ENCODE data around the gene AOC2.
"Not testable (repeated sequence)": the region's sequence is repeated elsewhere in the genome, so short reads cannot be mapped to it uniquely, and the experiment has no call there.

Gene AOC2

DNA sequence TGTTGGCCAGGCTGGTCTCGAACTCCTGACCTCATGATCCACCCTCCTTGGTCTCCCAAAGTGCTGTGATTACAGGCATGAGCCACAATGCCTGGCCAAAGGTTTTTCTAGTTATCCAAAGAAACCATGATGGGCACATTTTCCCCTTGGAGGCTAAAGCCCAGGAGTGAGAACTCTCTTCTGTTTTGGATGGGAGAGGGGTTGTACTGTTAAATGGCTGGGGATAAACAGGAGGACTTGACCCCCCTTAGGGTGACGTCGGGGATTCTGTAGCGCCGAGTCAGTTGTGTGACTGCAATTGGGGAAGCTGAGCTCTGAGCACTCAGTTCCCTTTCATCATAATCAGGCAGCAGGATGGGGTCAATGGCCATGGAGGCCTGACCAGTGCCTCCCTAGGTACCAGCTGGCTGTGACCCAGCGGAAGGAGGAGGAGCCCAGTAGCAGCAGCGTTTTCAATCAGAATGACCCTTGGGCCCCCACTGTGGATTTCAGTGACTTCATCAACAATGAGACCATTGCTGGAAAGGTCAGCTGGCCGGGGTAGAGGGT lies 10.7 kb downstream of the AOC2 start:
- no peak for DNase-seq

DNA sequence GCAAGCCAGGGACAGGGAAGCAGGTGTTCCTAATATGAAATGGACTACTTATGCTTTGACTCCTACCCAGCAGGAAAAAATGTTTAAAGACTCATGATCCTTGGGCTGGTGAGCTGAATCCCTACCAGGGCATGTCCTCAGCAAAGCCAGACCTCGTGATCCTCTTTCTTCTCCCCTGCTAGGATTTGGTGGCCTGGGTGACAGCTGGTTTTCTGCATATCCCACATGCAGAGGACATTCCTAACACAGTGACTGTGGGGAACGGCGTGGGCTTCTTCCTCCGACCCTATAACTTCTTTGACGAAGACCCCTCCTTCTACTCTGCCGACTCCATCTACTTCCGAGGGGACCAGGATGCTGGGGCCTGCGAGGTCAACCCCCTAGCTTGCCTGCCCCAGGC lies 11.7 kb downstream of the AOC2 start:
- not testable (repeated sequence) for DNase-seq

DNA sequence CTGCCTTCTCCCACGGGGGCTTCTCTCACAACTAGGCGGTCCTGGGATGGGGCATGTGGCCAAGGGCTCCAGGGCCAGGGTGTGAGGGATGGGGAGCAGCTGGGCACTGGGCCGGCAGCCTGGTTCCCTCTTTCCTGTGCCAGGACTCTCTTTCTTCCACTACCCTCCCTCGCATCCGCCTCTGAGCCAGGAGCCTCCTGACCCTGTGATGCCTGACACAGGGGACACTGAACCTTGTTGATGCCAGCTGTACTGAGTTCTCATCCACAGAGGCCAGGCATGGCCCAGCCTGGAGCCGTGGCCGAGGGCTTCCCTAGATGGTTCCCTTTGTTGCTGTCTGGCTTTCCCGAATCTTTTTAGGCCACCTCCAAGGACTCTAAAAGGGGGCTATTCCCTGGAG lies 12.1 kb downstream of the AOC2 start:
- not testable (repeated sequence) for DNase-seq

DNA sequence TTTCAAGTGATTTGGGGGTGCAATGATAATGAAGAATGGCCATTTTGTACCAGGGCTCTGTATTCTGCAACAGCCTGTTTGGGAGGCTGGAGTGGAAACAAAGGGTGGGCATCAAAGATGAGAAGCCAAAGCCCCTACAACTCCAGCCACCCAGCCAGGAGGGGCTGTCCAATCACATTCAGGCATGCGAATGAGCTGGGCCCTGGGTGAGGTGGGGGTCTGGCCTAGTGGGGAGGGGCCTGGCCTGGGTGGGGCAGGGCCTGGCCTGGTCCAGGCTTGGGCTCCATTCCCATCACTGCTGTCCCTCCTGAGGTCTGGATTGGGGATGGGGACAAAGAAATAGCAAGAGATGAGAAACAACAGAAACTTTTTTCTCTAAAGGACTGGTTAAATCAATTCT lies 13.0 kb downstream of the AOC2 start:
- no peak for DNase-seq

DNA sequence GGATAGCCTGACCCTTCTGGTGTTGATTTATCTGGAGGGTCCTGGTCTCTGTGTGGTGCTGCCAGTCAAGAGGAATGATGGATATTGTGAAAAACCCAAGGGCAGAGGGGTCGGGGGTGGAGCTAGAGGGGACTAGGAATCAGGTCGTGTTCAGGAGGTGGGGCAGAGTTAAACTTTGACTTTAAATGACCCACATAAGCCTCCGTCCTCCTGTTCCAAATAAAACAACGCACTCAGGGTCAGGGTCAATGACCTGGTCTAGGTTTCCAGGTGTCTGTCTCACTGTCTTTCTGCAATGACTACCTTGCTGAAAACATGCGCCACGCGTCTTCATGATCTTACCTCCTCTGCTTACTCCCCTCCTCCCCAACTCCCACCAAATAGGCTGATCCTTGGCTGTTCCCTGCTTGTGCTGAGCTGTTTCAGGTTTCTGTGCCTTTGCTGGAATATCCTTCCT lies 21.3 kb downstream of the AOC2 start:
- no peak for DNase-seq

DNA sequence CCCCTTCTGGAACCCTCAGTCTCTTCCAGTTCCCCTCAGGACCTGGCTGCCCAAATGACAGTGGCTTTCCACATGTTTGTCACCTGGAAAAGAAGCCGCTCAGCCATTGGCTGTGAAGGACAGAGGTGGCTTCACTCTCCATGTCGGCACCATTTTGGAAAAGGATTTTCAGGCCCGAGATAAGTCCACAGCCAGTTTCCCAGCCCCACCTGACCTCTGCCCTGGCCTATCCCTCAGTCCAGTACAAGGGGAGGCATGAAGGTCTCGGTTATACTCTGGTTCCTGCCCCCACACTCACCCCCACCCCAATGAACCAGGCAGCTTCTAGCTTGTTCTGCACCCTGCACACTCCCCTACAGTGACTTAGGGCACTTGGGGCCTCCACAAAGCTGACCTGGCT lies 21.8 kb downstream of the AOC2 start:
- no peak for DNase-seq

DNA sequence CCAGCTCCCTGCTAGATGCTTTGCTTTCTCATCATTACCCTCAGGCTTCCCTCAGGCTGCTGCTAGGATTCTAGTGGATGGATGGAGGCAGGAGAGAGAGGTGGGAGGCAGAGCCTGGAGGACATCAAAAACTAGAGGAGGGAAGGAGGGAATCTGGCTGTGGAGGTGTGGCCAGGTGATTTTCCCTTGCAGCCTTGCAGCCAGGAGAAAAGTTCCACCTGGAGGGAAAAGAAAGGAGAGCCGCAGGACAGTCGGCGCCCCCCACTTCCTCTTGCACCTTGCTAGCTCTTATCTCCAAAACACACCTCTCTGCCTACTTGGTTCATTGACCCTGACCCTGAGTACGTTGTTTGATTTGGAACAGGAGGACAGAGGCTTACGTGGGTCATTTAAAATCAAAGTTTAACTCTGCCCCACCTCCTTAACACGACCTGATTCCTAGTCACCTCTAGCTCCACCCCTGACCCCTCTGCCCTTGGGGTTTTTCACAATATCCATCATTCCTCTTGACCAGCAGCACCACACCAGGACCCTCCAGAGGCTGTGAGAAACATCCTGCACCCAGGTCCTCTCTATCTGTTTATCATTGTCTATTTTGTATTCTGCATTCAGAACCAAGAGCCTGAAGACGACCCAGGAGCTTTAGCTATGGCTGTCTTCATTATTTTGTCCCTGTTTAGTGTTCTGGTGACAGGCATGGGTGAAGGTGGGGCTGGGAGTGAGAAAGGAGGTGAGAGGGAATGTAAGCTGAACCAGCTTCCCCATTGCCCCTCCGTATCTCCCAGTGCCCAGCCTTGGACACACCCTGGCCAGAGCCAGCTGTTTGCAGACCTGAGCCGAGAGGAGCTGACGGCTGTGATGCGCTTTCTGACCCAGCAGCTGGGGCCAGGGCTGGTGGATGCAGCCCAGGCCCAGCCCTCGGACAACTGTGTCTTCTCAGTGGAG lies 22.5 kb downstream of the AOC2 start:
- no peak for DNase-seq

DNA sequence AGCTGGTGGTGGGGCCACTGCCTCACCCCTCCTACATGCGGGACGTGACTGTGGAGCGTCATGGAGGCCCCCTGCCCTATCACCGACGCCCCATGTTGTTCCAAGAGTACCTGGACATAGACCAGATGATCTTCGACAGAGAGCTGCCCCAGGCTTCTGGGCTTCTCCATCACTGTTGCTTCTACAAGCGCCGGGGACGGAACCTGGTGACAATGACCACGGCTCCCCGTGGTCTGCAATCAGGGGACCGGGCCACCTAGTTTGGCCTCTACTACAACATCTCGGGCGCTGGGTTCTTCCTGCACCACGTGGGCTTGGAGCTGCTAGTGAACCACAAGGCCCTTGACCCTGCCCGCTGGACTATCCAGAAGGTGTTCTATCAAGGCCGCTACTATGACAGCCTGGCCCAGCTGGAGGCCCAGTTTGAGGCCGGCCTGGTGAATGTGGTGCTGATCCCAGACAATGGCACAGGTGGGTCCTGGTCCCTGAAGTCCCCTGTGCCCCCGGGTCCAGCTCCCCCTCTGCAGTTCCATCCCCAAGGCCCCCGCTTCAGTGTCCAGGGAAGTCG lies 23.4 kb downstream of the AOC2 start:
- not testable (repeated sequence) for DNase-seq

DNA sequence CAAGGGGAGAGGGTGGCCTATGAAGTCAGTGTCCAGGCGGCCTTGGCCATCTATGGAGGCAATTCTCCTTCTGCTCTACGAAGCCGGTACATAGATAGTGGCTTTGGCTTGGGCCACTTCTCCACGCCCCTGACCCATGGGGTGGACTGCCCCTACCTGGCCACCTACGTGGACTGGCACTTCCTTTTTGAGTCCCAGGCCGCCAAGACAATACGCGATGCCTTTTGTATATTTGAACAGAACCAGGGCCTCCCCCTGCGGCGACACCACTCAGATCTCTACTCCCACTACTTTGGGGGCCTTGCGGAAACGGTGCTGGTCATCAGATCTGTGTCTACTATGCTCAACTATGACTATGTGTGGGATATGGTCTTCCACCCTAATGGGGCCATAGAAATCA lies 24.0 kb downstream of the AOC2 start:
- no peak for DNase-seq

DNA sequence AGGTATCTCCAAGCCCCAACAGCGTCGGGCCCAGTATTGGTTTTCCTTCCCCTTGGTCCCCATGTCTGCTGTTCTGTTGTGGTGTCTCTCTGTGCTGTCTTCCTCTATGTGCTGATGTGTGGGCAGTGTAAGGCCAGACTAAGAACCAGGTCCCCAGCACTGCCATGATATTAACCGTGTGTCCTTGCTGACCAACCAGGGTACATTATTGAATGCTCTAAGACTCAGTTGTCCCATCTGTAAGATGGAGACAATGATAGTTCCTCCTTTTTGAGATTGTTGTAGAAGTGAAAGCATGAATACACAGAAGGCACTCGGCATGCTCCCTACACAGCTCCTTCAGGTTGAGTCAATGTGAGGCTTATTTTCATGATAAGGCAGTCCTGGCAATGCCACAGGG lies 27.3 kb downstream of the AOC2 start:
- no peak for DNase-seq

DNA sequence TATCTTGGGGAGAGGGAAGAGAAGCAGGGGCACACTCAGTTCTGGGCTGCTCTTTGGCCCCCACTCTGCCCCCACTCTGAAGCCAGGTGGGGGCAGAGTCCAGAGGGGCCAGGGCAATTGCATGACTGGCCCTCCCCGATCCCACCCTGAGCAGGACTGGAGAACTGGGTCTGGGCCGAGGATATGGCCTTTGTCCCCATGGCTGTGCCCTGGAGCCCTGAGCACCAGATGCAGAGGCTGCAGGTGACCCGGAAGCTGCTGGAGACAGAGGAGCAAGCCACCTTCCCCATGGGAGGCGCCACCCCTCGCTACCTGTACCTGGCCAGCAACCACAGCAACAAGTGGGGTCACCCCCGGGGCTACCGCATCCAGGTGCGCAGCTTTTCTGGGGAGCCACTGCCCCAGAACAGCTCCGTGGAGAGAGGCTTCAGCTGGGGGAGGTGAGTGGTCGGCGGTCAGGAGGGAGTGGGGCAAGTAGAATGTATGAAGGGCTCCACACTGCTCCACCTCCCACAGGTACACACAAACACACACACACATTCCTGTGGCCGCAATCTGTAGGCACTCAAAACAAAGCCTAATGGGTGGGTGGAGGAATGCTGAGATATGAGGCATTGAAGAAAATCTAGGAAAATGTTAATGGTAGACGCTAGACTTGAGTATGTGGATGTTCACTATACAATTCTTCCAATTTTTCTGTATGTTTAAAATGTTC lies 28.0 kb downstream of the AOC2 start:
- no peak for DNase-seq

DNA sequence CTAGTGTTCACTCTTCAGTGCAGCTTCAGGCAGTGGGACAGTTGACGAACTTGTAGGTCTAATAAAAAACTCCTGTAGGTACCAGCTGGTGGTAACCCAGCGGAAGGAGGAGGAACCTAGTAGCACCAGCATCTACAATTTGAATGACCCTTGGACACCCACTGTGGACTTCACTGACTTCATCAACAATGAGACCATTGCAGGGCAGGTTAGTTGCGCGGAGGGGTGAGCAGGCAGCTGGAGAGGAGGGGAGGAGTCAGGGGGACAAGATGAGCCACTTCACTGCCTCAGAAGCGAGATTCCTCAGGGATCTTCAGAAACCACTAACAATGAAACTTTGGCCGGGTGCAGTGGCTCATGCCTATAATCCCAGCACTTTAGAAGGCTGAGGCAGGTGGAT lies 28.9 kb downstream of the AOC2 start:
- no peak for DNase-seq

DNA sequence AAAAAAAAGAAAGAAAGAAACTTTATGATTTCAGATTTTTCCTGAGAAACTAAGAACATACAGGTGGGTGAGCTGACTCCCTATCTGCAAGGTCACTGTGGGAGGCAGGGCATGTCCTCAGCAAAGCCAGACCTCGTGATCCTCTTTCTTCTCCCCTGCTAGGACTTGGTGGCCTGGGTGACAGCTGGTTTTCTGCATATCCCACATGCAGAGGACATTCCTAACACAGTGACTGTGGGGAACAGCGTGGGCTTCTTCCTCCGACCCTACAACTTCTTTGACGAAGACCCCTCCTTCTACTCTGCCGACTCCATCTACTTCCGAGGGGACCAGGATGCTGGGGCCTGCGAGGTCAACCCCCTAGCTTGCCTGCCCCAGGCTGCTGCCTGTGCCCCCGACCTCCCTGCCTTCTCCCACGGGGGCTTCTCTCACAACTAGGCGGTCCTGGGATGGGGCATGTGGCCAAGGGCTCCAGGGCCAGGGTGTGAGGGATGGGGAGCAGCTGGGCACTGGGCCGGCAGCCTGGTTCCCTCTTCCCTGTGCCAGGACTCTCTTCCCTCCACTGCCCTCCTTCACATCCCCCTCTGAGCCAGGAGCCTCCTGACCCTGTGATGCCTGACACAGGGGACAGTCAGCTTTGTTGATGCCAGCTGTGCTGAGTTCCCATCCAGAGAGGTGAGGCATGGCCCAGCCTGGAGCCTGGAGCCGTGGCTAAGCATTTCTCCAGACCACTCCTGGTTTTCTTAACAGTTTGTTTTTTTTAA lies 29.7 kb downstream of the AOC2 start:
- DNase-seq = not testable (repeated sequence)

DNA sequence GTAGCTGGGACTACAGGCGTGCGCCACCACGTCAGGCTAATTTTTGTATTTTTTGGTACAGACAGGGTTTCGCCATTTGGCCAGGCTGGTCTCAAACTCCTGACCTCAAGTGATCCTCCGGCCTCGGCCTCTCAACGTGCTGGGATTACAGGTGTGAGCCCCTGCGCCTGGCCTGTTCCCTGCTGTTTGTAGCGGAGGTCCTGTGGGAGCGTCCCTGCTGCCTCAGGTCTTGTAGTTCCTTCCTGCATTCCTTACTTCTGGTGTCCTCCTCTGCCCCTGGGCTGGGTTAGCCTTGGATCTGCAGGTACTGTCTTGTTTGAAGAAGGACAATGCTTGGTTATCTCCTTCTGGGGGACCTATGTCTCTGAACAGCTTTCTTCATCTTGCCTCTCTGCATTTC lies 32.7 kb downstream of the AOC2 start:
- DNase-seq = no peak

DNA sequence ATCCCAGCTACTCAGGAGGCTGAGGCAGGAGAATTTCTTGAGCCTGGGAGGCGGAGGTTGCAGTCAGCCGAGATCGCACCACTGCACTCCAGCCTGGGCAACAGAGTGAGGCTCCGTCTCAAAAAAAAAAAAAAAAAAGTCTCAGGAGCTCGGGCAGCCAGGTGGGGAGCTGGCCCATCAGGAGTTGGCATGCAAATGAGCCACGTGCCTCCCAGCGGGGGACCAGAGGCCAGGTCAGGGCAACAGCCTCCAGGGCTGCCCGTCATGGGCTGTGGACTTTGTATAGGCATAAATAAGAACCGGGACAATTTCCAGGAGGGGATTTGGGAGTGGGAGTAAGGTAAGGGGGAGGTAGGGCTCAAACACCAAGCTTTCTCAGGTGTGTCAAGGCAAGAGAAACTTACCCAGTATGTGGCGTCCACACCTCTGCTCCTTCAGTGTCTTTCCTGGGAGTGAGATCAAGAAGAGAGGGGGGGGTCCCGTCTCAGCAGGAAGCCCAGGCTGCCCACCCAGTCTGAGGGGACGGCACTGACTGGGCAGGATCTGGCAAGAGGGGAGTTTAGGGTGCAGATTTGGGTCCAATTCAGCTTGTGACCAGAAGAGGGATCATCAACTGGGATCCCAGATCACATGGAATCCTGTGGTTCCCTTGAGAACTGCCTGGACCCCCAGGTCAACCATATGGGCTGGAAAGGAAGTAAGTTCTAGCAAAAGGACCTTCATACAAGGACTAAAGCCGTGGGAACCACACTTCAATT lies 33.9 kb downstream of the AOC2 start:
- DNase-seq = no peak

DNA sequence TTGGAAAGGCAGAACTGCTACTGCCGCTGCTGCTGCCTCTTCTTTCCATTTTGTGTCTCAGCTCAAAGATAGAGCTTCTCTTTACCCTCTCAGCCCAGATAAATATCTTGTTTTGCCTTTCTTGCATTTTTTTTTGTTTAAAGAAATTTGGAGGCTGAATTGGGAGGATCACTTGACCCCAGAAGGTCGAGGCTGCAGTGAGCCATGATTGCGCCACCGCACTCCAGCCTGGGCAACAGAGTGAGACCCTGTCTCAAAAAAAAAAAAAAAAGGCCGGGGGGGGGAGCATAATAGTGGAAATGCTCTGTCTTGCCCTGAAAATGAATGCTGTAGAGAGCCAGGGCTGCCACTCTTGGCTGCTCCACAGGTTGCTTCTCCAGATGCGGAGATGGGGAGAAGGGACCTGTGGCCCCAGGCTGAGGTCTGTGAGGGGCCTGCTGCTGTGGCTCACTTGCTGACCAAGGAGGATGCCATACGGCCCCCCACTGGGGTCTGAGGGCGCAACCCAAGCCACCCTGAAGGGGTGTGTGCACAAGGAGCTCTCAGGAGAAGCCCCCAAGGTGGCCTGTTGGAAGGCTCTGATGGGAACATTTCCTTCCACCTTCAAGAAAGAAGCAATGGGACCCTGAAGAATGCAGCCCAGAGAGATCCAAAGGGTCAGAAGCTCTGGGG lies 34.7 kb downstream of the AOC2 start:
- no peak for DNase-seq

DNA sequence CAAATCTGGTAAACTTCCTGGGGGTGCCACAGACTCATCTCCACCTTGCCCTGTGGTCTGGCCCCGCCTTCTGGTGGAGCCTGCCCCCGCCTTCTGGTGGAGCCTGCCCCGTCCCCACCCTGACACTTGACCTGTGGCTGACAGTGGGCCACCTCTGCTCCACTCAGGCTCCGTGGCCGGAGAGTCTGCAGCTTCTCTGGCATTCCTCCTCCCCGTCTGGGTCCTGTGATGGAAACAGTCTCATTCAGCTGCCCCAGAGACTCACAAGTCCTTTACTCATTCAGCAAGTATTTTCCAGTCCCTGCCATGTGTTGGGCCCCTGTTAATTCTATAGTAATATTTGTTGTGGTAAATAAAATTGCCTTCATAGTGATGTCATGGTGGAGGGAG lies 35.2 kb downstream of the AOC2 start:
- DNase-seq = no peak

DNA sequence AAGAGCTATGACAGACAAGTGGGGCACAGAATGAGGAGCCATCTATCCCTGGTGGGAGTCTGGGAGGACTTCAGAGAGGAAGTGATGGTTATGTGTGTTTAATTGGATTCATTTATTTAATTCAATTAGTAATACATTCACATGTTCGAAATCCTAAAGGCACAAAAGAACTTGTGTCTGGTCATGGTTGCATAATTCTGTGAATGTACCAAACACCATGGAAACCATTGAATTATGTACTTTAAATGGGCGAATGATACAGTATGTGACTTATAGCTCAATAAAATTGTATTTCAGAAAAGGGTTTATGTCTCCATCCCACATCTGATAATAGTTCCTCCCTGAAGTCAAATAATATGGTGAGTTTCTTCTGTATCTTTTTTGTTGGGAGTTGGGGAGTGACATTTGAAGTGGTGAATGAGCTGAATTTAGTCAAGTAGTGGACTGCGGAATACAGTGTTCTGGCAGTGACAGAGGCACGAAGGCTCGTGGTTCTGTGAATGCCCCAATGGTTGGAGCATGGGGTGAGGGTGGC lies 36.5 kb downstream of the AOC2 start:
- DNase-seq = no peak

DNA sequence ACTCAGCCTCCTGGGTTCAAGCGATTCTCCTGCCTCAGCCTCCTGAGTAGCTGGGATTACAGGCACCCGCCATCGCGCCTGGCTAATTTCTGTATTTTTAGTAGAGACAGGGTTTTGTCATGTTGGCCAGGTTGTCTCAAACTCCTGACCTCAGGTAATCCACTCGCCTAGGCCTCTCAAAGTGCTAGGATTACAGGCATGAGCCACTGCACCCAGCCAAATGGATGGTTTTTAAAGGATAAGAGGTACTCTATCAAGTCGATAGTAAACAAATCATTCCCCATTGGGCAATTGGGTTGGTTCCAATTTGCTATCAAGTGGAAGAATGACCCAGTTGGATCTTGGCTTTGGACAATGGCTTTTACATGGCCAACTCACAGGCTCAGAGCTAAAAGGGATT lies 37.3 kb downstream of the AOC2 start:
- DNase-seq = not testable (repeated sequence)

DNA sequence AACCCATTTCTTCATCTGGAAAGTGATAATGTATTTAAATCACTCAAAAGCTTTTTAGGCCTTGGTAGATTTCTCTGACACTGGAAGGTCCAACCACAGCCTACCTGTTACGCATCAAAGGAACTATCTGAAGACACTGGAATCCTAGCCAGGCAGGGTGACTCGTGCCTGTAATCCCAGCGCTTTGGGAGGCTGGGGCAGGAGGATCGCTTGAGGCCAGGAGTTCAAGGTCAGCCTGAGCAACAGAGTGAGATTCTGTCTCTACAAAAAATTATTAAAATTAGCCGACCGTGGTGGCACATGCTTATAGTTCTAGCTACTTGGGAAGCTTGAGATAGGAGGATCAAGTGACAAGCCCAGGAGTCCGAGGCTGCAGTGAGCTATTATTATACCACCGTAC lies 37.8 kb downstream of the AOC2 start:
- no peak for DNase-seq
